ENCODE measurements around the gene APBB1IP. TPM values are rescaled to one million over a fixed set of nuclear protein-coding genes. Genes with fewer than 3 reads are reported as not detected.

APBB1IP gene
- total RNA-seq, 1 experiment from 2014 or later = not detected

- H3K79me2 ChIP-seq (ENCODE audit: insufficient read depth, low read length) = no peaks in the 10 kb centered on the region
- H3K36me3 Mint-ChIP-seq (ENCODE audit: insufficient read depth in 1 of 3, low read depth in 3 of 3) = no peaks in the 10 kb centered on the region; a peak in 1 of 7 replicates
- no peak overlapping the region for H2BK12ac ChIP-seq (ENCODE audit: insufficient read length, low read depth, low read length)
- H2BK20ac ChIP-seq (ENCODE audit: low read depth, low read length, poor library complexity, severe bottlenecking) = no peak overlapping the region
- no peak overlapping the region for H4K91ac ChIP-seq (ENCODE audit: insufficient read length, low read depth, low read length)
- DNase-seq = no peak
- H3K9me3 Mint-ChIP-seq = no peaks in the 10 kb centered on the region
- no peaks in the 10 kb centered on the region for H3K27me3 ChIP-seq (ENCODE audit: insufficient read depth, low read length)
- H3K27ac ChIP-seq (ENCODE audit: insufficient read length, low read depth, low read length) = no peak overlapping the region
- no peaks in the 10 kb centered on the region for H3K4me1 ChIP-seq (ENCODE audit: insufficient read depth, low read length)
- no peak overlapping the region for H2BK15ac ChIP-seq (ENCODE audit: low read depth, low read length)
- H2BK5ac ChIP-seq (ENCODE audit: insufficient read length, low read length) = no peak overlapping the region
- H2AFZ ChIP-seq (ENCODE audit: low read length) = no peak overlapping the region
- no peak overlapping the region for H3T11ph ChIP-seq (ENCODE audit: low read length)
- peaks cover 5% of the 10 kb centered on the region in 2 experiments; a peak in 3 of 4 replicates for H3K4me1 Mint-ChIP-seq
- H3K27me3 Mint-ChIP-seq (ENCODE audit: low read depth) = no peaks in the 10 kb centered on the region
- no CpG with 5 or more reads among the region's 6 CpGs for WGBS (ENCODE audit: extremely low coverage, insufficient read length, low lambda C conversion rate)
- no peaks in the 10 kb centered on the region for H3K79me1 ChIP-seq (ENCODE audit: insufficient read depth, low read depth, low read length, poor library complexity, severe bottlenecking)
- H2BK120ac ChIP-seq (ENCODE audit: low read depth, low read length, poor library complexity, severe bottlenecking) = no peak overlapping the region
- no peaks in the 10 kb centered on the region for H3K9me3 ChIP-seq (ENCODE audit: control insufficient read depth, low read depth, low read length)
- no peaks in the 10 kb centered on the region for H3K23me2 ChIP-seq (ENCODE audit: insufficient read length, low read depth, low read length, poor library complexity, severe bottlenecking)
- H3K4me3 Mint-ChIP-seq = no peak overlapping the region
- no peak overlapping the region for H4K5ac ChIP-seq (ENCODE audit: insufficient read length, low read depth, low read length)
- no peak overlapping the region for H3K4me2 ChIP-seq (ENCODE audit: insufficient read depth, insufficient read length, low read length)
- H3K18ac ChIP-seq (ENCODE audit: insufficient read length, low read depth, low read length) = no peak overlapping the region
- no peaks in the 10 kb centered on the region for H4K20me1 ChIP-seq (ENCODE audit: control insufficient read depth, insufficient read depth, insufficient read length)
- H3K23ac ChIP-seq (ENCODE audit: insufficient read length, low read depth, low read length) = no peak overlapping the region
- no peak overlapping the region for H3K4ac ChIP-seq (ENCODE audit: low read depth, low read length)
- no peak overlapping the region; a peak in 1 of 7 replicates for H3K27ac Mint-ChIP-seq
- H4K8ac ChIP-seq (replicated peaks; ENCODE audit: insufficient read length, low read depth, low read length) = no peak overlapping the region
- no peak overlapping the region for H3K9ac ChIP-seq (ENCODE audit: extremely low read depth, insufficient read length, low read length)
- H3K56ac ChIP-seq (ENCODE audit: insufficient read length, low read depth, low read length) = no peak overlapping the region
- TF ChIP-seq CTCF (conservative IDR thresholded peaks at IDR 0.05) = no peak
- H3K14ac ChIP-seq (ENCODE audit: insufficient read depth, low read length) = no peak overlapping the region
- H2AK5ac ChIP-seq (ENCODE audit: insufficient read length, low read length) = no peak overlapping the region
These were observed 30.6 kb downstream of the APBB1IP start for GRCh38 chr10:26468700-26469099.

All from H9 (cell line).